Progenitor cell of endocrine pancreas (in vitro differentiated cells): ENCODE data around the gene UBE2E1. TPM values are rescaled to one million over a fixed set of nuclear protein-coding genes. Genes with fewer than 3 reads are reported as not detected.

Experiments used
- DNase-seq: peaks from one replicate; pipeline ENCODE4 v3.0.0; 2021; ENCODE audit warnings: low spot score; ENCODE audit not compliant: unreplicated experiment
- H3K27ac Mint-ChIP-seq: 2 replicates; pipeline ENCODE4 v1.8.0; 2021; ENCODE audit warnings: mild to moderate bottlenecking, moderate library complexity, mixed read lengths
- H3K27me3 Mint-ChIP-seq: 2 replicates; pipeline ENCODE4 v1.8.0; 2021; ENCODE audit warnings: mixed read lengths
- H3K36me3 Mint-ChIP-seq: 2 replicates; pipeline ENCODE4 v1.8.0; 2022; ENCODE audit warnings: mixed read lengths; ENCODE audit not compliant: insufficient read depth
- H3K4me1 Mint-ChIP-seq: 2 replicates; pipeline ENCODE4 v1.8.0; 2021; ENCODE audit warnings: low read depth, mixed read lengths
- H3K4me3 Mint-ChIP-seq: 2 replicates; pipeline ENCODE4 v1.8.0; 2021; ENCODE audit warnings: low read depth, mild to moderate bottlenecking, moderate library complexity, mixed read lengths
- H3K9me3 Mint-ChIP-seq: 2 replicates; pipeline ENCODE4 v1.8.0; 2021; ENCODE audit warnings: low read depth, mixed read lengths
- total RNA-seq: library from RNA; stranded (reverse); gene quantifications from 2 replicates; pipeline ENCODE4 v1.2.1, GENCODE V29; 2021
- TF ChIP-seq, protein P1 (sequence below): fragments of 200-600 bp; sonication (generic); IDR thresholded peaks from one replicate; pipeline ENCODE4 v1.5.0; 2021; ENCODE audit warnings: antibody characterized with exemption, mild to moderate bottlenecking; ENCODE audit not compliant: unreplicated experiment

UBE2E1 gene
- total RNA-seq, 1 donor from 2014 or later = 134 TPM

DNA sequence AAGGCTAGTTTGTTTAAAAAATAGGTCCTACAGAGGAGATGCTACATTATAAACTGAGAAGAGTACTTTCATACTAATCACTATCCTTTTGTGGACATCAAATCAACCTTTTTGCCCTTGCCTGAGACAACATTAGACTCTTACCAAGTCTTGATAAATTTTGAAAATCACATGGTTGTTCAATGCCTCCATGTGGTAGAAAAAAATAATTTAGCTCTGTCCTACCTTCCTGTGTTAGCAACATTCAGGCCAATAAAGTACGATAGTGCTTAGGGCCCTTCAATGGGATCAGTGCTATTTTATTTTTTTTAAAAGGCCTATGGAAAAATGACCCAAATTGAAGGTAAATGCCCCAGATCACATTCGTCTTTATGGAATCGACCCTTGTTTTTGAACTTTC, 5.0 kb upstream of the UBE2E1 start:
- H3K27me3 Mint-ChIP-seq = peaks cover 4% of the 10 kb centered on the region
- TF ChIP-seq, protein P1, sequence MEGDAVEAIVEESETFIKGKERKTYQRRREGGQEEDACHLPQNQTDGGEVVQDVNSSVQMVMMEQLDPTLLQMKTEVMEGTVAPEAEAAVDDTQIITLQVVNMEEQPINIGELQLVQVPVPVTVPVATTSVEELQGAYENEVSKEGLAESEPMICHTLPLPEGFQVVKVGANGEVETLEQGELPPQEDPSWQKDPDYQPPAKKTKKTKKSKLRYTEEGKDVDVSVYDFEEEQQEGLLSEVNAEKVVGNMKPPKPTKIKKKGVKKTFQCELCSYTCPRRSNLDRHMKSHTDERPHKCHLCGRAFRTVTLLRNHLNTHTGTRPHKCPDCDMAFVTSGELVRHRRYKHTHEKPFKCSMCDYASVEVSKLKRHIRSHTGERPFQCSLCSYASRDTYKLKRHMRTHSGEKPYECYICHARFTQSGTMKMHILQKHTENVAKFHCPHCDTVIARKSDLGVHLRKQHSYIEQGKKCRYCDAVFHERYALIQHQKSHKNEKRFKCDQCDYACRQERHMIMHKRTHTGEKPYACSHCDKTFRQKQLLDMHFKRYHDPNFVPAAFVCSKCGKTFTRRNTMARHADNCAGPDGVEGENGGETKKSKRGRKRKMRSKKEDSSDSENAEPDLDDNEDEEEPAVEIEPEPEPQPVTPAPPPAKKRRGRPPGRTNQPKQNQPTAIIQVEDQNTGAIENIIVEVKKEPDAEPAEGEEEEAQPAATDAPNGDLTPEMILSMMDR = no peak
- H3K4me3 Mint-ChIP-seq = no peak overlapping the region
- no peak for DNase-seq
- H3K4me1 Mint-ChIP-seq = peaks cover 16% of the 10 kb centered on the region
- H3K9me3 Mint-ChIP-seq = no peaks in the 10 kb centered on the region
- H3K27ac Mint-ChIP-seq = no peak overlapping the region
- no peaks in the 10 kb centered on the region for H3K36me3 Mint-ChIP-seq

DNA sequence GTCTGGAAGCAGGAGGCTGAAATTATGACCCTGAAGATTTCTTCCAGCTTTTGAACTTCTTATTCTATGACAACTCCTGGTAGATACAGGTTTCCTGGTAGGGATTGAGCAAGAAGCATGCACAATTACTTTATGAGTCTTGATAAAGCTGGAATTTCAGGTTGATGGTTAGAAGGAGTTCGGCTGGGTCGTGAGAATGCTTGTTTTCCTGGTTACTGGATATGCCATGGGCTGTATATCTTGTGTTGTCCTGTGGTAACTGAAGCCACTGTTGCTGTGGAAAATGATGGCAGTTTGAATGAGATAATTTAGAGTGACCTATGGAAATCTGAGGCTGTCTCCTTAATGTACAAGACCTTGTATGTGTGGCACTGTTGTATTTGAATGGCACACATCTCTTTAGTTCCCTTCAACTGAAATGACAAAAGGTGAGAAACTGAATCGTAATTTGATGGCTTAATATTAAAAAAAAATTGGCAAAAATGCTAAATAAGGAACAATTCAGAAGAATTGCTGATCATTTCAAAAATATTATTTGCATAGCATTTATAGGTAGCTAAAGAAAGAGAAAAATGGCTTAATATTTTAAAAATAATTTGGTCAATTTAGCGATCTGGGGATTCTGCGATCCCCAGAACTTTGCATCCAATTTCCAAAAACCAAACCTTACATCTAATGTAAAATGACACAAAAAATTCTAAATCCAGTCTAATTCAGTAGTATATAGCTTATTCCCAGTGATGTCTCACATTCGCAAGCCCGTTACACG, 1.1 kb upstream of the UBE2E1 start:
- TF ChIP-seq, protein P1 = no peak
- H3K27ac Mint-ChIP-seq = no peak overlapping the region
- H3K36me3 Mint-ChIP-seq = peaks cover 2% of the 10 kb centered on the region
- no peaks in the 10 kb centered on the region for H3K9me3 Mint-ChIP-seq
- DNase-seq = no peak
- peaks cover 31% of the 10 kb centered on the region for H3K4me1 Mint-ChIP-seq
- H3K4me3 Mint-ChIP-seq = peak overlapping the region; percentile 85
- H3K27me3 Mint-ChIP-seq = no peaks in the 10 kb centered on the region

DNA sequence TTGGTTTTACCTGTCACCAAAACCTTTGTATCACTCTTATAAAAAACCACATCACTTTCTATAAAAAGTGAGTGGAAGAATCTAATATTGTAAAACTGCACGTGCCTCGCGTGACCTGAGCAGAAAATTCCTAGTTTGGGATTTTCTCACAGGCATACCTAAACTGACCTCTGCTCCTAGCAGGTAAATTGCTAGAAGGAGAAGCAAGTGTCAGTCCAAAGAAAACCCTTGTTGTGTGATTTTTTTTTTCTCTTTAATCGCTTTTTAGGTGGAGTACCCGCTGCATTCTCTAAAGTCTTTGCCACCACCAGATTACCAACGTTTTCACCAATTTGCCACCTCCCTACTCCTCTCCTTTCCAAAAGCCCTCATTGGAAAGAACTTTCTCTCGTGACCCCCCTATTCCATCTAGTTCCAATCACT, 534 bp upstream of the UBE2E1 start:
- H3K27ac Mint-ChIP-seq = peak overlapping the region; percentile 98
- TF ChIP-seq, protein P1 = no peak
- H3K9me3 Mint-ChIP-seq = no peaks in the 10 kb centered on the region
- peaks cover 37% of the 10 kb centered on the region for H3K4me1 Mint-ChIP-seq
- no peak for DNase-seq
- peak overlapping the region; percentile 85 for H3K4me3 Mint-ChIP-seq
- peaks cover 2% of the 10 kb centered on the region for H3K36me3 Mint-ChIP-seq
- H3K27me3 Mint-ChIP-seq = no peaks in the 10 kb centered on the region

DNA sequence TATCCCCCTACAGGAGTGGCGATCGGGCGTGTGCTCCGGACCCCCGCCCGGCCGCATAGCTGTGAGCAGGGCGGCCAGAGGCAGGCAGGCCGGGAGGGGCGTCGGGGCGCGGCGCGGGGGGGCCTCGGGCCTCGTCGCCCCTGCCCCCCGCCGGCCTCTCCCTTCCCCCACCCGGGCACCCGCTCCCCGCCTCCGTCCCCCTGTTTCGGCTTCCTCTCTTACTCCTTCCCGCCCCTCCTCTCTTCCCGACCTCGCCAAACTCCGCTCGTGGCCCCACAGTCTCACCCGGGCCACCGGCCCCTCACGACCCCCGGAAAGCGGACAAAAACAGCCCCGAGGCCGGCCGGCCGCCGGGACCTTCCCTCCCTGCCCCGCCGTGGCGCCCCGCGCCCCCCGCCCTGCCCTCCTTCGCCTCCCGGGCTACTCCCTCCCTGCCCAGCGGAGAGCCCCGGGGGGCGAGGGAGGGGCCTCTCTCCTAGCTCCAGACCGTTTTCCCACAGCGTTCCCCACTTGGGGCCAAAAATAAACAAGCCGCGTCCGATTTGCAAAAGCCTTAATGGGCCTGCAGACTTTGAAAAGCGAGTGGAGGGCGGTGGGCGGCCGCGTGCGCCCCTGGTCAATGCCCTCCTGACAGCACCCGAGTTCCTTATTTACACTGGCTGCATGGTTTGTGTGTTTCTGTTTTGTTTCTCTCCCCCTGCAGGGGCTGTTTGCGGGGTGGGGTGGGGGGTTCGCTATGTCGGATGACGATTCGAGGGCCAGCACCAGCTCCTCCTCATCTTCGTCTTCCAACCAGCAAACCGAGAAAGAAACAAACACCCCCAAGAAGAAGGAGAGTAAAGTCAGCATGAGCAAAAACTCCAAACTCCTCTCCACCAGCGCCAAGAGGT, 1.0 kb downstream of the UBE2E1 start:
- Mint-ChIP-seq H3K4me1 (peaks cover 44% of the 10 kb centered on the region), H3K27ac (peak overlapping the region; percentile 97), H3K36me3 (peaks cover 2% of the 10 kb centered on the region), H3K4me3 (peak overlapping the region; percentile 96), H3K27me3 (no peaks in the 10 kb centered on the region), H3K9me3 (no peaks in the 10 kb centered on the region)
- TF ChIP-seq, protein P1 = no peak
- peak; percentile 14 for DNase-seq

DNA sequence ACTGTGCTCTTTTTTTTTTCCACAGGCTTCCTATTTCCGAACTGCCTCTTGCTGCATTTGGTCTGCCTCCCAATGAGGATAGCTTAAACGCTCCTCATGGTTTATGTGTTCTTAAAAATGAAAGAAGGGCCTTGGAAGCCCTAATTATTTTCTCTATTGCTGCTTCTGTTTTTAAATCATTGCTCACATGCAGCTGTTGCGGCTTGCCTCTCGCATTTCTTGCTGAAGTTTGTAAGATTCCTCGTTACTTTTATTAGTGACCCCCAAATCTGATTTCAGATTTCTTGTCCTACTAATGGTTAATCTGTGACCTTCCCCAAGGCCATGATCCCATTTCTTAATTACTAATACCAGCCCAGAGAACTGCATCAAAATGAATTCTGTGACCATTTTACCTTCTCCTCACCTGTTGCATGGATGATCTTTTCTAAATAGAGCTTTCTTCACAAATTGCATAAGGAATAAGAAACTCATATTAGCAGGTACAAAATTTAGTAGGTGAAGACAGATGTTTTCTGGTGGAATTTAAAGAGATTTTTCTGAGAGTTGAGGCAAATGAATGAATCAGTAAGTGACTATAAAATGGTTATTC, 1.8 kb downstream of the UBE2E1 start:
- peaks cover 48% of the 10 kb centered on the region for H3K4me1 Mint-ChIP-seq
- H3K27ac Mint-ChIP-seq = peak overlapping the region; percentile 97
- peaks cover 2% of the 10 kb centered on the region for H3K36me3 Mint-ChIP-seq
- TF ChIP-seq, protein P1 = no peak
- H3K27me3 Mint-ChIP-seq = no peaks in the 10 kb centered on the region
- H3K9me3 Mint-ChIP-seq = no peaks in the 10 kb centered on the region
- no peak for DNase-seq
- H3K4me3 Mint-ChIP-seq = peak overlapping the region; percentile 96
